SK-N-SH treated with all-trans-retinoic acid at 6 μM for 48 hours (cell line): ENCODE results near the gene DCTN3.

Source experiments
- ATAC-seq: fragments of 200-7000 bp; cut with Tn5 transposase; 3 replicates; pipeline ENCODE4 v1.9.1; 2020; ENCODE audit warnings: mild to moderate bottlenecking, moderate library complexity
- ARNTL ChIP-seq: fragments of 450-650 bp; formaldehyde crosslinking; IDR thresholded peaks from 2 replicates; pipeline ENCODE4 v1.5.0; 2020; ENCODE audit warnings: low read depth, mild to moderate bottlenecking, moderate library complexity, borderline replicate concordance
- CSDC2 ChIP-seq: fragments of 250-450 bp; sonication (Bioruptor Pico); IDR thresholded peaks from 2 replicates; pipeline ENCODE4 v1.5.0; 2020; ENCODE audit warnings: mild to moderate bottlenecking, moderate library complexity
- GLIS3 ChIP-seq: fragments of 250-450 bp; sonication (Bioruptor Pico); IDR thresholded peaks from 2 replicates; pipeline ENCODE4 v1.5.0; 2020; ENCODE audit warnings: mild to moderate bottlenecking, moderate library complexity
- ISL1 ChIP-seq: fragments of 250-450 bp; sonication (Bioruptor Pico); IDR thresholded peaks from 2 replicates; pipeline ENCODE4 v2.1.2; 2022; ENCODE audit warnings: mild to moderate bottlenecking, moderate library complexity
- PPARA ChIP-seq: fragments of 250-450 bp; sonication (Bioruptor Pico); IDR thresholded peaks from 2 replicates; pipeline ENCODE4 v1.5.0; 2020; ENCODE audit warnings: mild to moderate bottlenecking, borderline replicate concordance
- RARB ChIP-seq: fragments of 250-450 bp; sonication (Bioruptor Pico); IDR thresholded peaks from 2 replicates; pipeline ENCODE4 v1.8.0; 2021; ENCODE audit warnings: mild to moderate bottlenecking, moderate library complexity
- TOX ChIP-seq: fragments of 250-450 bp; sonication (Bioruptor Pico); IDR thresholded peaks from 2 replicates; pipeline ENCODE4 v1.8.0; 2021; ENCODE audit warnings: mild to moderate bottlenecking, moderate library complexity, borderline replicate concordance
- ZC3H10 ChIP-seq: fragments of 250-450 bp; sonication (Bioruptor Pico); IDR thresholded peaks from 2 replicates; pipeline ENCODE4 v1.5.1; 2021; ENCODE audit warnings: mild to moderate bottlenecking, moderate library complexity
- ZFP3 ChIP-seq: fragments of 250-450 bp; sonication (Bioruptor Pico); IDR thresholded peaks from 2 replicates; pipeline ENCODE4 v1.5.0; 2020; ENCODE audit warnings: mild to moderate bottlenecking, moderate library complexity
- ZNF70 ChIP-seq: fragments of 450-650 bp; formaldehyde crosslinking; IDR thresholded peaks from 2 replicates; pipeline ENCODE4 v1.5.0; 2020; ENCODE audit warnings: mild to moderate bottlenecking, moderate library complexity
- TF ChIP-seq, protein P1 (sequence below): fragments of 250-450 bp; sonication (Bioruptor Pico); IDR thresholded peaks from 2 replicates; pipeline ENCODE4 v1.8.0; 2020; ENCODE audit warnings: mild to moderate bottlenecking, moderate library complexity, borderline replicate concordance
- TF ChIP-seq, protein P2 (sequence below): fragments of 250-450 bp; sonication (Bioruptor Pico); IDR thresholded peaks from 2 replicates; pipeline ENCODE4 v1.5.1; 2020; ENCODE audit warnings: low read depth, mild to moderate bottlenecking, moderate library complexity
- TF ChIP-seq, protein P3 (sequence below): fragments of 250-450 bp; sonication (Bioruptor Pico); IDR thresholded peaks from 2 replicates; pipeline ENCODE4 v1.8.0; 2021; ENCODE audit warnings: low read depth, mild to moderate bottlenecking, moderate library complexity, borderline replicate concordance
- TF ChIP-seq, protein P4 (sequence below): fragments of 250-450 bp; sonication (Bioruptor Pico); IDR thresholded peaks from 2 replicates; pipeline ENCODE4 v1.5.0; 2020; ENCODE audit warnings: mild to moderate bottlenecking, moderate library complexity

DCTN3 gene

DNA sequence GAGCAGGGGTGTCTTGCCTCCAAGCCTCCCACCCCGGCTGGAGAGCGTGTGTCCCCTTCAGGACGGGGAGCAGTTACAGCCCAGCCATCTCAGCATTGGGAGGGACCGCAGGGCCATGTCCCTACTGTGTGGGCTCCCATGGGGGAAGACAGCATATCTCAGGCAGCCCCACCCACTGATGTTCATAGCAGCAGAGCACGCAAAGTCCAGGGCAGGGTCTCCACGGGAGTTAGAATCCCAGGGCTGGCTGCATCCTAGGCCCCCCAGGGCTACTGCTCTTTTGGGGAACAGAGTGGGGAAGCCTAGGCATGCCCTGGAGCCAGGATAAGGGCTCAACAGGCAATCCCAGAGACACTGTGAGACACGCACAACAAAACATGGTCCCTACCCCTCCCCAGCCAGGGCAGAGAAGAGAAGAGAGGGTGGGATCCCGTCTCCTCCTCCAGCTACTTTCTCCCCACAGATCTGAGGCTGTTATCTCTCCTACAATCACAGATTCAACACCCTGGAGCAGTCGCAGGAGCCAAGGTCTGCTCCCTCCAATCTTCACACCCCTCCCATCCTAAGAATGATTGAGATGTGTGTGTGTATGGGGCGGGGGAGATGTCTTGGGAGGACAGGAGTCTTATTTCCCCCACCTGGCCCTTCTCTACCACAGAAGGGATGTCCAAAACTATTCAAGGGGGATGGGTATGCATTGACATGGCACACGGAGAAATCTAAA is 34.2 kb downstream of the DCTN3 start:
- no peak for TF ChIP-seq TOX
- TF ChIP-seq, protein P1, sequence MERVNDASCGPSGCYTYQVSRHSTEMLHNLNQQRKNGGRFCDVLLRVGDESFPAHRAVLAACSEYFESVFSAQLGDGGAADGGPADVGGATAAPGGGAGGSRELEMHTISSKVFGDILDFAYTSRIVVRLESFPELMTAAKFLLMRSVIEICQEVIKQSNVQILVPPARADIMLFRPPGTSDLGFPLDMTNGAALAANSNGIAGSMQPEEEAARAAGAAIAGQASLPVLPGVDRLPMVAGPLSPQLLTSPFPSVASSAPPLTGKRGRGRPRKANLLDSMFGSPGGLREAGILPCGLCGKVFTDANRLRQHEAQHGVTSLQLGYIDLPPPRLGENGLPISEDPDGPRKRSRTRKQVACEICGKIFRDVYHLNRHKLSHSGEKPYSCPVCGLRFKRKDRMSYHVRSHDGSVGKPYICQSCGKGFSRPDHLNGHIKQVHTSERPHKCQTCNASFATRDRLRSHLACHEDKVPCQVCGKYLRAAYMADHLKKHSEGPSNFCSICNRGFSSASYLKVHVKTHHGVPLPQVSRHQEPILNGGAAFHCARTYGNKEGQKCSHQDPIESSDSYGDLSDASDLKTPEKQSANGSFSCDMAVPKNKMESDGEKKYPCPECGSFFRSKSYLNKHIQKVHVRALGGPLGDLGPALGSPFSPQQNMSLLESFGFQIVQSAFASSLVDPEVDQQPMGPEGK (CRISPR knock-in tag), result no peak
- no peak for ATAC-seq

DNA sequence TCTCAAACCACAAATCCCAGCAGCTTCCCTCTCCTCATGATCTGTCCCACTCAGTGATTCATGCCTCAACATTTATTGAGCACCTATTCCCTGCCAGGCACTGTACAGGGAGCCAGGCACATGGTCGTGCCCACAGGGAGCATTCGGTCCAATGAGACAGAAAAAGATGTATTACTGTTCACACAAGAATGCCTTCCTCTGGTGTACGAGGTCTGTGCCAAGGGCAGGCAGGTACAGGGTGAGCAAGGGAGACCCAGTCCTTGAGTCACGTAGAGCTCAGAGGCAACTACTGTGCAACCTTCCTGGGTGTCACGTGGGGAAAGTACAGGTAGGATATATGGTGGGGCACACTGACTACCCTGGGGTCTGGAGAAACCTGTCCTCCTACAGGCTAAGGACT is 35.3 kb downstream of the DCTN3 start:
- no peak for ATAC-seq
- TF ChIP-seq ZFP3 (no peak), CSDC2 (CRISPR knock-in tag) (no peak), GLIS3 (CRISPR knock-in tag) (no peak), RARB (no peak), ZNF70 (CRISPR knock-in tag) (no peak), ARNTL (CRISPR knock-in tag) (no peak), ISL1 (CRISPR knock-in tag) (no peak)
- TF ChIP-seq, protein P1 (CRISPR knock-in tag), result no peak
- TF ChIP-seq, protein P2, sequence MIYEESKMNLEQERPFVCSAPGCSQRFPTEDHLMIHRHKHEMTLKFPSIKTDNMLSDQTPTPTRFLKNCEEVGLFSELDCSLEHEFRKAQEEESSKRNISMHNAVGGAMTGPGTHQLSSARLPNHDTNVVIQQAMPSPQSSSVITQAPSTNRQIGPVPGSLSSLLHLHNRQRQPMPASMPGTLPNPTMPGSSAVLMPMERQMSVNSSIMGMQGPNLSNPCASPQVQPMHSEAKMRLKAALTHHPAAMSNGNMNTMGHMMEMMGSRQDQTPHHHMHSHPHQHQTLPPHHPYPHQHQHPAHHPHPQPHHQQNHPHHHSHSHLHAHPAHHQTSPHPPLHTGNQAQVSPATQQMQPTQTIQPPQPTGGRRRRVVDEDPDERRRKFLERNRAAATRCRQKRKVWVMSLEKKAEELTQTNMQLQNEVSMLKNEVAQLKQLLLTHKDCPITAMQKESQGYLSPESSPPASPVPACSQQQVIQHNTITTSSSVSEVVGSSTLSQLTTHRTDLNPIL (CRISPR knock-in tag), result no peak
- TF ChIP-seq, protein P3, sequence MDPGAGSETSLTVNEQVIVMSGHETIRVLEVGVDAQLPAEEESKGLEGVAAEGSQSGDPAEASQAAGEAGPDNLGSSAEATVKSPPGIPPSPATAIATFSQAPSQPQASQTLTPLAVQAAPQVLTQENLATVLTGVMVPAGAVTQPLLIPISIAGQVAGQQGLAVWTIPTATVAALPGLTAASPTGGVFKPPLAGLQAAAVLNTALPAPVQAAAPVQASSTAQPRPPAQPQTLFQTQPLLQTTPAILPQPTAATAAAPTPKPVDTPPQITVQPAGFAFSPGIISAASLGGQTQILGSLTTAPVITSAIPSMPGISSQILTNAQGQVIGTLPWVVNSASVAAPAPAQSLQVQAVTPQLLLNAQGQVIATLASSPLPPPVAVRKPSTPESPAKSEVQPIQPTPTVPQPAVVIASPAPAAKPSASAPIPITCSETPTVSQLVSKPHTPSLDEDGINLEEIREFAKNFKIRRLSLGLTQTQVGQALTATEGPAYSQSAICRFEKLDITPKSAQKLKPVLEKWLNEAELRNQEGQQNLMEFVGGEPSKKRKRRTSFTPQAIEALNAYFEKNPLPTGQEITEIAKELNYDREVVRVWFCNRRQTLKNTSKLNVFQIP, result no peak
- TF ChIP-seq, protein P4, sequence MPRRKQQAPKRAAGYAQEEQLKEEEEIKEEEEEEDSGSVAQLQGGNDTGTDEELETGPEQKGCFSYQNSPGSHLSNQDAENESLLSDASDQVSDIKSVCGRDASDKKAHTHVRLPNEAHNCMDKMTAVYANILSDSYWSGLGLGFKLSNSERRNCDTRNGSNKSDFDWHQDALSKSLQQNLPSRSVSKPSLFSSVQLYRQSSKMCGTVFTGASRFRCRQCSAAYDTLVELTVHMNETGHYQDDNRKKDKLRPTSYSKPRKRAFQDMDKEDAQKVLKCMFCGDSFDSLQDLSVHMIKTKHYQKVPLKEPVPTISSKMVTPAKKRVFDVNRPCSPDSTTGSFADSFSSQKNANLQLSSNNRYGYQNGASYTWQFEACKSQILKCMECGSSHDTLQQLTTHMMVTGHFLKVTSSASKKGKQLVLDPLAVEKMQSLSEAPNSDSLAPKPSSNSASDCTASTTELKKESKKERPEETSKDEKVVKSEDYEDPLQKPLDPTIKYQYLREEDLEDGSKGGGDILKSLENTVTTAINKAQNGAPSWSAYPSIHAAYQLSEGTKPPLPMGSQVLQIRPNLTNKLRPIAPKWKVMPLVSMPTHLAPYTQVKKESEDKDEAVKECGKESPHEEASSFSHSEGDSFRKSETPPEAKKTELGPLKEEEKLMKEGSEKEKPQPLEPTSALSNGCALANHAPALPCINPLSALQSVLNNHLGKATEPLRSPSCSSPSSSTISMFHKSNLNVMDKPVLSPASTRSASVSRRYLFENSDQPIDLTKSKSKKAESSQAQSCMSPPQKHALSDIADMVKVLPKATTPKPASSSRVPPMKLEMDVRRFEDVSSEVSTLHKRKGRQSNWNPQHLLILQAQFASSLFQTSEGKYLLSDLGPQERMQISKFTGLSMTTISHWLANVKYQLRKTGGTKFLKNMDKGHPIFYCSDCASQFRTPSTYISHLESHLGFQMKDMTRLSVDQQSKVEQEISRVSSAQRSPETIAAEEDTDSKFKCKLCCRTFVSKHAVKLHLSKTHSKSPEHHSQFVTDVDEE (CRISPR knock-in tag), result no peak

DNA sequence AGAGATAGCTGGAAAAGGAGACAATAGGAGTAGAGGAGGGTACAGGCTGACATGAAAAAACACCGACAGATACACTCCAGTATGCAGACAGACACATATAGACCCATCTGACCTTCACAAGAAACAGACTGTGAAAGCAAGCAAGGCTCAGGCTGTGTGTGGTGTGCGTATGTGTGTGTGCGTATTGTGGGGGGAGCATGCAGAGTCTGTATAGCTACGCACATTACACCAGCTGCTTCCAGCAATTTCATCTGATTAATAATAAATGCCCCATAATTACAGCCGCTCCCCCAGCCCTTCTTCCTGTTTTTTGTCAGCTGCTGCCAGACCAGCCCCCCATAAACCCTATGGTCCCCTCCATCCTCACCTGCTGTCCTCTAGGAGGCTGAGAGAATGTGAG is 37.5 kb downstream of the DCTN3 start:
- ATAC-seq, result no peak
- no peak for TF ChIP-seq ZNF70 (CRISPR knock-in tag)
- TF ChIP-seq, protein P1 (CRISPR knock-in tag), result no peak
- TF ChIP-seq PPARA (CRISPR knock-in tag), result no peak
- TF ChIP-seq, protein P3, result no peak
- TF ChIP-seq ZC3H10 (CRISPR knock-in tag), result no peak
